ENCODE results near the gene USO1. TPM values are rescaled to one million over a fixed set of nuclear protein-coding genes. Genes with fewer than 3 reads are reported as not detected.

Gene USO1
- total and polyA plus RNA-seq, 12 donors, result 27.4 to 109 (median 69.8) TPM

- intact Hi-C loops (cut with DNase I), result no loop called here
- Histone ChIP-seq H3K27me3 (no peaks in the 10 kb centered on the region), H3K4me1 (replicated peaks in 1 of 2) (no peaks in the 10 kb centered on the region), H3K36me3 (replicated peaks in 1 of 2) (peaks cover 0 to 19% of the 10 kb centered on the region in 2 donors), H3K4me3 (no peak overlapping the region), H3K27ac (no peak overlapping the region), H3K9me3 (replicated peaks in 1 of 3) (no peaks in the 10 kb centered on the region)
- DNase-seq, result no peak
- WGBS, 4 donors, result 68 to 92% (median 81%) methylated on average over 4 of the region's 4 CpGs
- TF ChIP-seq POLR2A (IDR thresholded peaks at IDR 0.05) (no peak), CTCF (IDR thresholded peaks at IDR 0.05) (no peak)
Measured at GRCh38 chr4:75819121-75819520, 94.7 kb downstream of the USO1 start.

- H3K36me3 ChIP-seq (replicated peaks in 1 of 2), result peaks cover 0 to 8% of the 10 kb centered on the region in 2 donors
- DNase-seq, result no peak
- no peak overlapping the region for H3K27ac ChIP-seq
- TF ChIP-seq CTCF (IDR thresholded peaks at IDR 0.05) (no peak), POLR2A (IDR thresholded peaks at IDR 0.05) (no peak)
- 26 to 34% (median 32%) methylated on average over 2 of the region's 2 CpGs for WGBS, 4 donors
- H3K4me1 ChIP-seq (replicated peaks in 1 of 2), result no peaks in the 10 kb centered on the region
- H3K9me3 ChIP-seq (replicated peaks in 1 of 3), result no peaks in the 10 kb centered on the region
- intact Hi-C loops (cut with DNase I), result no loop called here
- no peak overlapping the region for H3K4me3 ChIP-seq
- no peaks in the 10 kb centered on the region for H3K27me3 ChIP-seq
Measured at GRCh38 chr4:75820197-75820596, 95.8 kb downstream of the USO1 start.

GRCh38 chr4:75820676-75821075 is 96.3 kb downstream of the USO1 start:
- intact Hi-C loops (cut with DNase I), result no loop called here
- 82 to 97% (median 90%) methylated on average over 2 to 3 of the region's 3 CpGs for WGBS, 4 donors
- H3K36me3 ChIP-seq (replicated peaks in 1 of 2), result peaks cover 0 to 3% of the 10 kb centered on the region in 2 donors
- H3K9me3 ChIP-seq (replicated peaks in 1 of 3), result no peaks in the 10 kb centered on the region
- H3K4me3 ChIP-seq, result no peak overlapping the region
- H3K27me3 ChIP-seq, result no peaks in the 10 kb centered on the region
- TF ChIP-seq POLR2A (IDR thresholded peaks at IDR 0.05) (no peak), CTCF (IDR thresholded peaks at IDR 0.05) (no peak)
- no peaks in the 10 kb centered on the region for H3K4me1 ChIP-seq (replicated peaks in 1 of 2)
- H3K27ac ChIP-seq, result no peak overlapping the region
- DNase-seq, result no peak

GRCh38 chr4:75821216-75821615 is 96.8 kb downstream of the USO1 start:
- no peak overlapping the region for H3K27ac ChIP-seq
- intact Hi-C loops (cut with DNase I), result no loop called here
- no peak for DNase-seq
- 79 to 91% (median 89%) methylated on average over 3 of the region's 3 CpGs for WGBS, 4 donors
- H3K4me1 ChIP-seq (replicated peaks in 1 of 2), result no peaks in the 10 kb centered on the region
- H3K27me3 ChIP-seq, result no peaks in the 10 kb centered on the region
- H3K36me3 ChIP-seq (replicated peaks in 1 of 2), result peaks cover 0 to 3% of the 10 kb centered on the region in 2 donors
- no peaks in the 10 kb centered on the region for H3K9me3 ChIP-seq (replicated peaks in 1 of 3)
- no peak overlapping the region for H3K4me3 ChIP-seq
- no peak for TF ChIP-seq POLR2A (IDR thresholded peaks at IDR 0.05)
- TF ChIP-seq CTCF (IDR thresholded peaks at IDR 0.05), result no peak

Measured in adrenal gland (tissue), 12 donors.